Loucy (cell line): ENCODE data around the gene ALDH6A1.

Experiments used
- EZH2phosphoT487 ChIP-seq: fragments of 200-600 bp; IDR thresholded peaks from 2 replicates; pipeline ENCODE4 v1.6.1; 2018; ENCODE audit warnings: antibody characterized with exemption, mild to moderate bottlenecking, moderate library complexity, borderline replicate concordance
- TF ChIP-seq, protein P1 (sequence below): fragments of 200-600 bp; sonication (generic); conservative IDR thresholded peaks from 2 replicates; pipeline ENCODE4 v1.5.1; 2014; ENCODE audit warnings: mild to moderate bottlenecking, antibody characterized with exemption, low read length

DNA sequence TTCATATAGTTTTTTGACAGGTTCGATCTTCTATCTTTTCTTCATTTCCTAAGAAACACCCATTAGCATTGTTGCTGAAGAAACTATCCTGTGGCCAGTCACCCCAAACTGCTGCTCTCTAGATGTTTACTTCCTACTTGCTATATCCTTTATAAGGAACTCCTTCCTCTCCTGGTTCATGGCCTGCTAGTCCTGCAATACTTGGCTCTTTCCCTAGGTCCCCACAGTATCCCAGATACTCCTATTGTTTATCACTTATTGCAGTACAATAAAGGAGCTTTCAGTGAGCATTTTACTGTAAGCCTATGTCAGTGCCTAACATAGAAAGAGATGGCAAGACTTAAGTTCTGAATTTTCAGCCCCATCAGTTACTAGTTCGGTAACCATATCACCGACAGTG lies 2.8 kb downstream of the ALDH6A1 start:
- TF ChIP-seq, protein P1, sequence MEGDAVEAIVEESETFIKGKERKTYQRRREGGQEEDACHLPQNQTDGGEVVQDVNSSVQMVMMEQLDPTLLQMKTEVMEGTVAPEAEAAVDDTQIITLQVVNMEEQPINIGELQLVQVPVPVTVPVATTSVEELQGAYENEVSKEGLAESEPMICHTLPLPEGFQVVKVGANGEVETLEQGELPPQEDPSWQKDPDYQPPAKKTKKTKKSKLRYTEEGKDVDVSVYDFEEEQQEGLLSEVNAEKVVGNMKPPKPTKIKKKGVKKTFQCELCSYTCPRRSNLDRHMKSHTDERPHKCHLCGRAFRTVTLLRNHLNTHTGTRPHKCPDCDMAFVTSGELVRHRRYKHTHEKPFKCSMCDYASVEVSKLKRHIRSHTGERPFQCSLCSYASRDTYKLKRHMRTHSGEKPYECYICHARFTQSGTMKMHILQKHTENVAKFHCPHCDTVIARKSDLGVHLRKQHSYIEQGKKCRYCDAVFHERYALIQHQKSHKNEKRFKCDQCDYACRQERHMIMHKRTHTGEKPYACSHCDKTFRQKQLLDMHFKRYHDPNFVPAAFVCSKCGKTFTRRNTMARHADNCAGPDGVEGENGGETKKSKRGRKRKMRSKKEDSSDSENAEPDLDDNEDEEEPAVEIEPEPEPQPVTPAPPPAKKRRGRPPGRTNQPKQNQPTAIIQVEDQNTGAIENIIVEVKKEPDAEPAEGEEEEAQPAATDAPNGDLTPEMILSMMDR: no peak
- no peak for TF ChIP-seq EZH2phosphoT487
